NK-92 treated with Interleukin-12 subunit alpha and Interleukin-12 subunit beta, amount 100 ng/mL, for 24 hours (cell line): ENCODE data around the gene TARDBP.
A peak's percentile ranks its signal among the peaks of the same experiment; 100 is the strongest.
"Not testable (repeated sequence)": the region's sequence is repeated elsewhere in the genome, so short reads cannot be mapped to it uniquely, and the experiment has no call there.

ENCODE experiments used
- DNase-seq: peaks from one replicate; lab custom pipeline; 2025; lab: John Stamatoyannopoulos, UW

The TARDBP gene

GRCh38 chr1:10992864-10993263 lies 19.6 kb upstream of the TARDBP start:
- no peak for DNase-seq

- DNase-seq, result no peak
Observed at GRCh38 chr1:10996100-10996499, 16.4 kb upstream of the TARDBP start.

GRCh38 chr1:11000526-11000925 lies 11.9 kb upstream of the TARDBP start:
- no peak for DNase-seq

- no peak for DNase-seq
Observed at GRCh38 chr1:11013160-11013531, 692 bp downstream of the TARDBP start.

GRCh38 chr1:11019358-11019757 lies 6.9 kb downstream of the TARDBP start:
- DNase-seq, result not testable (repeated sequence)

- DNase-seq, result no peak
Observed at GRCh38 chr1:11019971-11020370, 7.5 kb downstream of the TARDBP start.

GRCh38 chr1:11023201-11023600 lies 10.7 kb downstream of the TARDBP start:
- no peak for DNase-seq

- DNase-seq, result no peak
Observed at GRCh38 chr1:11024154-11024873, 11.9 kb downstream of the TARDBP start.

GRCh38 chr1:11024874-11025203 lies 12.4 kb downstream of the TARDBP start:
- no peak for DNase-seq

- DNase-seq, result no peak
Observed at GRCh38 chr1:11025618-11026017, 13.2 kb downstream of the TARDBP start.

GRCh38 chr1:11026052-11026451 lies 13.6 kb downstream of the TARDBP start:
- DNase-seq, result no peak

- DNase-seq, result no peak
Observed at GRCh38 chr1:11026903-11027302, 14.4 kb downstream of the TARDBP start.

GRCh38 chr1:11027316-11027715 lies 14.9 kb downstream of the TARDBP start:
- DNase-seq, result no peak

- no peak for DNase-seq
Observed at GRCh38 chr1:11028018-11028417, 15.6 kb downstream of the TARDBP start.

GRCh38 chr1:11030865-11031264 lies 18.4 kb downstream of the TARDBP start:
- no peak for DNase-seq

GRCh38 chr1:11031624-11032262 lies 19.3 kb downstream of the TARDBP start:
- no peak for DNase-seq

- not testable (repeated sequence) for DNase-seq
Observed at GRCh38 chr1:11037019-11037739, 24.7 kb downstream of the TARDBP start.

- peak; percentile 66 for DNase-seq
Observed at GRCh38 chr1:11037740-11038182, 25.3 kb downstream of the TARDBP start.

GRCh38 chr1:11039351-11040104 lies 27.1 kb downstream of the TARDBP start:
- no peak for DNase-seq

- DNase-seq, result not testable (repeated sequence)
Observed at GRCh38 chr1:11040105-11040429, 27.6 kb downstream of the TARDBP start.

GRCh38 chr1:11041048-11041447 lies 28.6 kb downstream of the TARDBP start:
- no peak for DNase-seq

GRCh38 chr1:11042065-11042464 lies 29.6 kb downstream of the TARDBP start:
- DNase-seq, result no peak
